COLO829 (cell line): ENCODE data around the gene AP1M2.
A peak's percentile ranks its signal among the peaks of the same experiment; 100 is the strongest.
"Not testable (repeated sequence)": the region's sequence is repeated elsewhere in the genome, so short reads cannot be mapped to it uniquely, and the experiment has no call there.

Experiments
- DNase-seq: peaks from one replicate; pipeline ENCODE4 v3.0.0; 2012; ENCODE audit warnings: low spot score

AP1M2 gene

DNA sequence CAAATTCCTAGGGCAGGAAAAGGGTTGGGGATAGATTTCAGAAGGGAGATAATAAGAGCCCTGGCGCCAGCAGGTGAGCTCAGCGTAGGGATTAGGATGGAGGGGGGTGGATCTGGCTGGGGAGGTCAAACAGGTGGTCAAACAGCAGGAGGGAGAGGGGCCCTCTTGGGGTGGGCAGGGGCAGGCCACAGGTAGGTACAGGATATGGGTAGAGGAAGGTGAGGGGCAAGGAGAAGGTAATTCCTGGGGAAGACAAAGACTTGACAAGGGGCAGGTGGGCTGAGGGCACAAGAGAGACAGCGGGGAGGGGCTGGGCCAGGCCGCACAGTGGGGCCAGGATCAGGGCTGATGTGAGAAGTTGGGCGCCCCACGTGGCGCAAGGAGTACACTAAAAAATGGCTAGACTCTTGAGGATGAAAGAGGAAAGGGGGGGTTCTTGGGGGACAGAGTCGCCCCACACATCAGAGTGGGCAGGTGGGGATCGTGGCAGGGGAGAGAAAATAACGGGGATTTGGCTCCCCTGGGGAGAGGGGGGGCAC lies 22.0 kb downstream of the AP1M2 start:
- no peak for DNase-seq

DNA sequence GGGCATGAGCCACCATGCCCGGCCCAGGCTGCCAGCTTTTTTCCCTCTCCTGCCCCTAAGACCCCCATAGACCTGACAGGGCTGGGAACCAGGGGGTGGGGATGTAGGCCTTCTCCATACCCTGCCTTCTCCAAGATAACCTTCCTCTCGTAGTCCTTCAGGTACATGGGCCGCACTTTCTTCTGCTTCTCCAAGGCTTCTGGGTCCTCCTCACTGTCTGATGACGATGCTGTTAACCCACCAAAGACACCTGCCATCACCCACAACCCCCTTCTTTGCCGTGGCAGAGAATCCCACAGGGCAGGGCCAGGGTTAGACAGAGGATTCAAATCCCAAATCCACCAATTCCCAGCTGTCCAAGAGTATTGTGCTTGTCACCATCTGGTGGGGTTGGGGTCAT lies 24.5 kb downstream of the AP1M2 start:
- DNase-seq = no peak

DNA sequence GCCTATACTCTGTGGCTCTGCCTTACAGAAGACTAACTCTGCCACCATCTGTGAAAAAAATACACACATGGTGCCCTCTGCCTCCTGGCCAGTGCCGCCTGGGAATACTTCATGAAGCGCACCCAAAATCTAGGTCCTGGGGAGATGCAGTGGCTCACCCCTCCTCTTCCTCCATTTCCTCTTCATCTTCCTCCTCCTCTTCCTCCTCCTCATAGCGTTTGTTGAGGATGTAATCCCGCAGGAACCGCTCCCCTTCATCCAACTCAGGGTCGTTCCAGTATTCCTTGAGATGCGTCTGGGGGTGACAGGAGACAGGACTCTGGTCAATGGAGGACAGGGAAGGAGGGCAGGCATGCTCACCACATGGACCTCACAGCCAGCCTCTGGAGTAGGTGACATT lies 27.0 kb downstream of the AP1M2 start:
- DNase-seq = no peak

DNA sequence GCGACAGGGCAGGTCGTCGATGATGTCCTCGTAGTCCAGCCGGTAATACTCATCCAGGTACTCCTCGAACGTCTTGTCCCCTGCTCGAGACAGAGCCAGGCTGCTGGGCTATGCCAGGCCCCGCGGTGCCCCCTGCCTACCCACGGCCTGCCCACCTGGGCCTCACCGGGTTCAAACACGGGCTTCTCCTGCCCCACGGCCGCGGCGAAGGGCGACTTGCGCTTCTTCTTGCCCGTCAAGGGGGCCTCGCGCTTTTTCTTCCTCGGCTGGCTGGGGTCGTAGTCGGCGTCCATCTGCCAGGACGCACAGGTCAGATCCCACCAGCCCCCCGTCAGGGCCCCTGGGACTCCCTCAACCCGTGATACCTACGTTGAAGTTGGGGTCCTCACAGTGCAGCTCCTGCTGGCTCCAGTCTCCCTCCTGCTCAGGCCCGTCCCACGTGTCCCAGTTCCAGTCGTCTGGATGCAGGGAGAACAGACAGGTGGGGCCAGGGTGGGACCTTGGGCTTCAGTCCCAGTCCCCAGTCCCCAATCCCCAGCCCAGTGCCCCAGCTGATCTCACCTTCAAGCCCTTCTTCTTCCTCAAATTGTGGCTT lies 29.4 kb downstream of the AP1M2 start:
- no peak for DNase-seq

DNA sequence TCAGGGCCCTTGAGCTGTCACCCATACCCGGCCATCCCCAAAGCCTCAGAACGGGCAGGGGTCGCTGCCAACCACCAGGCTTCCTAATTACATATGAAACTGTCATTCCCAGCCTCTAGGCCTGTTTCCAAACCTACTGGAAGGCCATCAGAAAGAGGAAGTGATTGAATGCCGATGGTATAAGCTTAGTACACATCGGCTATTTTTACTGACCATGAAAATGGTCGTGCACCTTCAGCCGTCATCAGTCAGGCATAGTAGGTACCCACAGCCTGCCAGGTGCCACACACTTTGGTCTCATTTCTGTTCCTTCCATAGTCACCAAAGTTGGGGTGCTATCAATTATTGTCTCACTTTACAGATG lies 31.5 kb downstream of the AP1M2 start:
- no peak for DNase-seq

DNA sequence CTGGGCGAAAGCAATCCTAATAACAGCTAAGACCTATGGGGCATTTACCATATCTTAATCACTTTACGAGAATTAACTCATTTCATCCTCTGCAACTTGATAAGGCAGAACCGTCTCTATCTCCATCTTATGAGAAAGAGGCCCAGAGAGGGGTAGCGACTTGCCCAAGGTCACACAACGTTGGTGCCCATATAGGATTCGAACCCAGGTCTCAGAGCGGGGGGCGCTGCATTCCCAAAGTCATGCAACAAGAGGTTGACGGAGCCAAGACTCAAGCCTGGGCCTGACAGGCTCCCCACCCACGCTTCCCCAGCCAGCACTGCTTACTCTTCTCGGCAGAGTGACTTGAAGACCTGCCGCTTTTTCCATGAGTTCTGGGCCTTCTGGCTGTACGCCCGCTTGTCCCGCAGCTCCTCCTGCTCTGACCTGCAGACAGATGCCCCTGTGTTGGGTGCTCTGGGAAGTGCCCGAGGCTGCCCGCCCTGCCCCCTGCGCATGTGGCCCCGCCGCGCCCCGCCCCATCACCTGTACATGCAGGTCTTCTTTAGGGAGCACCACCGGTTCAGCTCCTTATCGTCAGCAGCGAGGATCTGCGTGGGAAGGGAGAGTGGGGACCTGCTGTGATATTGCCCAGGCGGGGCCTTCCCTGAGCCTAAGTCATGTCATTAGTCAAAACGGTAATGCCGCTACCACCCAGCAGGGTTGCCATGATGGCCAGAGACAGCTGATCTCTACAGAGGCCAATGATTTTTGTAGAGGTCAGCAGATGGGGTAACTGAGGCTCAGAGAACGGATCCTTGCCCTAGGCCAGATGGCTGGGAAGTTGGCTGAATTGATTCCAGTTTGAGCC lies 32.1 kb downstream of the AP1M2 start:
- no peak for DNase-seq

DNA sequence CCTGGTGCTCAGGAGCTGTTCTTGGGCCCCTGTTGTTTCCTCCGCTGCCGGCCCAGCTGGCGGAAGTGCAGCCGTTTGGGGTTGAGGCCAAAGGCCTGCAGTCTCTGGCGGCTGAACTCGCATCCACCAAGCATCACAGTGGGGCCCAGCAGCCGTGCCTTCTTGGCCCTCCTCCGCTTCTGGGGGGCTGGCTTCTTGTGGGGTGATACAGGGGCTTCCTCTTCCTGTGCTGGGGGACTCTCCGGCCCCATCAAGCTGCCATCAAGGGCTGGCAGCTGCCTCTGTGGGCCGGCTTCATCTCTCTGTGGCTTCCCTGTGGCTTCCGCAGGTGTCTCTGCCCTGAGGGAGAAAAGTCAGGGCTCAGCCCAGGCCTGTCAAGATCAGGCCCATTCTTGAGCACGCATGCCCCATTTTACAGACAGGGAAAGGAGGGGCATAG lies 33.1 kb downstream of the AP1M2 start:
- DNase-seq = no peak

DNA sequence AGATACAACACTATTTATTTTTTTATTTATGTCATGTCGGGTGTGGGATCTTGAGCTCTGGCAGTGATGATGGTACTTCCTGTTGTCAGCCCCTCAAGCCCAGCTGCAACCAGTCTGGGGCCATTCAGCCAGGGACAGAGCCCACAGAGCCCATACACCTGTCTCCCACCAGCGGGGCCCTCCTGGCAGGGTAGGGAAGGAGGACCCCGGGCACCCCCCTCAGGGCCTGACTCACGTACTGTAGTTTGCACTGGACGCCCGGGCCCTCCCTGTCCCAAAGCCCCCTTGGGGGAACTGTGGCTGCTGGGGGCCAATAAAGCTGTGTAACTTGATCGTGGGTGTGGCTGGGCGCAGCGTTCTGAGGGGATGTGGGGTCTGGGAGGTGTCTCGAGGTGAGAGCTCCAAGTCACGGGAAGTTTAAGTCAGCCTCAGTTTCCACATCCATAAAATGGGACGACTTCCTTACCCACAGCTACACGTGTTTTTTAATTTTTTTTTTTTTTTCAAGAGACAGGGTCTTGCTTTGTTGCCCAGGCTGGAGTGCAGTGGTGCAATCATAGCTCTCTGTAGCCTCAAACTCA lies 33.9 kb downstream of the AP1M2 start:
- no peak for DNase-seq

DNA sequence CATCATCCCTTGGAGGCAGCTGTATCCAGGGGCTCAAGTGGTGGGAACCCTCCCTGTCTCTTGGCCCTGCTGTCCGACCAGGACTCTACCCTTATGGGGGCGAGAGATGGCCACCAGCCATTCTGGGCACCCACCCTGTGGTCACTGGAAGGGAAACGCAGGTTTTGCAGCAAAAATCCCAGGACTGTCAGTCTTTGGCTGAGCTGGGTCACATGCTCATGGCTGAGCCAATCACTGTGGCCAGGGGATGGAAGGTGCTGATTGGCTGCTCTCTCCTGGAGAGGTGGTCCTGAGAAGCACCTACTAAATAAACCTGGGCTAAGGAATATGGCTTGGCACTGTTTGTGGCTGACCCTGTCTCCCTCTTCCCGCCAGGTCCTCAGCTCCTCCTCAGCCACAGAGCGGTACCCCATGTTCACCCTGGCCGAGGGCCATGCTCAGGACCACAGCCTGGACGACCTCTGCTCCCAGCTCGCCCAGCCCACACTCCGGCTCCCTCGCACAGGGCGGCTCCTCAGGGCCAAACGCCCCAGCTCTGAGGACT lies 34.5 kb downstream of the AP1M2 start:
- DNase-seq = no peak

DNA sequence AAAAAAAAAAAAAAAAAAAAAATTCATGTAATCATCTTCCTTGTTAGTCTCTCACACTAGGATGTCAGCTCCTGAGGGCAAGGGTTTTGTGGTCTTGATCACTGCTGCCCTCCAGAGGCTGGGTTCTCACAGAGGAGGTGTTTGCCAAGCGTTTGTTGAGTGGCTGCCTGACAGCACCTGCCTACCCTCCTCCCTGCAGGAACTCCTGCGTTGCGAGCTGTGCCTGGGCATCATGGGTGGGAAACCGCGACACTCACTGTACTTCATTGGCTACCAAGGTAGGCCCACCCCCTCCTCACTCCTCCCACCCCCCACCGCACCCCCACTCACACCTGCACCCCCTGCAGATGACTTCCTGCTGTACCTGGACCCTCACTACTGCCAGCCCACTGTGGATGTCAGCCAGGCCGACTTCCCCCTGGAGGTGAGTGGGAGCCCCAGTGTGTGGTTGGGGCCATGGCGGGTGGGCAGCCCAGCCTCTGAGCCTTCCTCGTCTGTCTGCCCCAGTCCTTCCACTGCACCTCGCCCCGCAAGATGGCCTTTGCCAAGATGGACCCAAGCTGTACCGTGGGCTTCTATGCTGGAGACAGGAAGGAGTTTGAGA lies 35.3 kb downstream of the AP1M2 start:
- no peak for DNase-seq

DNA sequence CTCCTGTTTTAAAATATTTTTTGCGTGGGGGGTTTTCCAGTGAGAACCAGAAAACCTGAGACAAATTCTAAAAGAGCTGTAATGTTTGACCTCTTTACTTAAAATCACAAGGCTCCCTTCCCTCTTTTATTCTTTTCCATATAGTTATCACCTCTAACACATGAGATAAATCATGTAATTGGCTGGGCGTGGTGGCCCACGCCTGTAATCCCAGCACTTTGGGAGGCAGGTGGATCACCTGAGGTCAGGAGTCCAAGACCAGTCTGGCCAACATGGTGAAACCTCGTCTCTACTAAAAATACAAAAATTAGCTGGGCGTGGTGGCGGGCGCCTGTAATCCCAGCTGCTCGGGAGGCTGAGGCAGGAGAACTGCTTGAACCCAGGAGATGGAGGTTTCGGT lies 36.1 kb downstream of the AP1M2 start:
- not testable (repeated sequence) for DNase-seq

DNA sequence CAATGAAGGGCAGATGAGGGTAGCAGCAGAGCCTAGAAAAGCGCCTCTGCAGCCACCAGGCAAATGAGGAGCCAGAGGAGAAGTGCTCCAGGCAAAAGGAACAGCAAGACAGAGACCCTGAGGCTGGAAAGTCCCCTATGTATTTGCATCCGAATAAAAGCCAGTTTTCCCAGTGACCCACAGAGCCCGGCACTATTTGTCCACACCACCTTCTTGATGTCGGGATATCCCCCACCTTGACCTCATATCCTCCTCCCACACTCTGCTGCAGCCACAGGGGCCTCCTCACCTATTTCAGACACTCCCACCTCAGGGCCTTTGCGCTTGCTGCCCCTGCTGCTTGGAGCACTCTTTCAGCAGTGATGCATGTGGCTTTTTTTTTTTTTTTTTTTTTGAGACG lies 36.8 kb downstream of the AP1M2 start:
- DNase-seq = no peak

DNA sequence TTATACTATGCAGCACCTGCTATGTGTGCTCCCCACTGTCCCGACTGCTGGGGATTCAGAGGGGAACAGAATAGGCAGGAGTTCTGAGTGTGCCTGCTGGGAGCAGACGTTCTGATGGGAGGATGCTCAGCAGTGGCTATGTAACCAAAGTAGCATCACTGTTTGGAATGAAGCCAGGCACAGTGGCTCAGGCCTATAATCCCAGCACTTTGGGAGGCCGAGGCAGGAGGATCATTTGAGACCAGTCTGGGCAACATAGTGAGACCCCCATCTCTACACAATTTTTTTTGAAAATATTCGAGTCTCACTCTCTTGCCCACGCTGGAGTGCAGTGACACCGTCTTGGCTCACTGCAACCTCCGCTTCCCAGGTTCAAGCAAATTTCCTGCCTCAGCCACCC lies 37.4 kb downstream of the AP1M2 start:
- no peak for DNase-seq

DNA sequence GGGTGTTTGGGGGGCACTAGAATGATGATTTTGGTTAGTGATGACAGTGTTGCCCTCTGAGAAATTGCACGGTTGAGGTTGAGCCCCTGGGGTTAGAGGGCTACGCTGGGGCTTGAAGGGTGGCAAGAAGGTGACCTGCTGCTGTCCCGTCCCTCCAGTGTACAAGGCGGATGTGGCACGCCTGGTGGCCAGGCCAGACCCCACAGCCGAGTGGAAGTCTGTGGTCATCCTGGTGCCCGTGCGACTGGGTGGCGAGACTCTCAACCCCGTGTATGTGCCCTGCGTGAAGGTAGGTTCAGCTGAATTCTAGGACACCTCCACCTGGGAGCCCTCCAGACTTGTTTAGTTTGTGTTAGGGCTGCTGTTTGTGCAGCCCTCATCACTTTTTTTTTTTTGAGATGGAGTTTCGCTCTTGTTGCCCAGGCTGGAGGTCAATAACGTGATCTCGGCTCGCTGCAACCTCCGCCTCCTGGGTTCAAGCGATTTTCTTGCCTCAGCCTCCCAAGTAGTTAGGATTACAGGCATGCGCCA lies 38.3 kb downstream of the AP1M2 start:
- no peak for DNase-seq

DNA sequence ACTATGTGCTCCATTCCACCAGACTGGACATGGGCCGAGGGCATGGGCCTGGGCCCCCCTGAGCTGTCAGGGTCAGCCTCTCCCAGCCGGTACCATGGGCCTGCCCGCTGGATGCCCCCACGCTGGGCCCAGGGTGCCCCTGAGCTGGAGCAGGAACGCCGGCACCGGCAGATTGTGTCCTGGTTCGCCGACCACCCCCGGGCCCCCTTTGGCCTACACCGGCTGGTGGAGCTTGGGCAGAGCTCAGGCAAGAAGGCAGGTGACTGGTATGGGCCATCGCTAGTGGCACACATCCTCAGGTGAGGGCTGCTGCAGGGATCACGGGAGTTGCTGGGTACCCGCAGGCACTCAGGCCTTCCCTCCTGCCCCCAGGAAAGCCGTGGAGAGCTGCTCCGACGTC lies 40.3 kb downstream of the AP1M2 start:
- no peak for DNase-seq

DNA sequence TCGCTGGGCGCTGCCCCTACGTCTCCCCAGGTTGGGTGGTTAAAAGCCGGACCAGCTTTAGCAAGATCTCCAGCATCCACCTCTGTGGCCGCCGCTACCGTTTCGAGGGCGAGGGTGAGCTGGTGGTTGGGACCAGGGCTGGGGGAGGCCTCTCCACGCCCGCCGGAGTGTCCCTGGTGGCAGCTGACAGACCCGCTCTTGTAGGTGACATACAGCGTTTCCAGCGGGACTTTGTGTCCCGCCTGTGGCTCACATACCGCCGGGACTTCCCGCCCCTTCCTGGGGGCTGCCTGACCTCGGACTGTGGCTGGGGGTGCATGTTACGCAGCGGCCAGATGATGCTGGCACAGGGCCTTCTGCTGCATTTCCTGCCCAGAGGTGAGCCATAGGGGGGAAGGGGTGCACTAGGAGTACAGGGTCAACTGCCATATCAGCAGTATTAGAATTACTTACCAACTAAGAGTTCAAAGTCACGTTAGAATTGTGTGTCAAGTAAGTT lies 42.3 kb downstream of the AP1M2 start:
- no peak for DNase-seq

DNA sequence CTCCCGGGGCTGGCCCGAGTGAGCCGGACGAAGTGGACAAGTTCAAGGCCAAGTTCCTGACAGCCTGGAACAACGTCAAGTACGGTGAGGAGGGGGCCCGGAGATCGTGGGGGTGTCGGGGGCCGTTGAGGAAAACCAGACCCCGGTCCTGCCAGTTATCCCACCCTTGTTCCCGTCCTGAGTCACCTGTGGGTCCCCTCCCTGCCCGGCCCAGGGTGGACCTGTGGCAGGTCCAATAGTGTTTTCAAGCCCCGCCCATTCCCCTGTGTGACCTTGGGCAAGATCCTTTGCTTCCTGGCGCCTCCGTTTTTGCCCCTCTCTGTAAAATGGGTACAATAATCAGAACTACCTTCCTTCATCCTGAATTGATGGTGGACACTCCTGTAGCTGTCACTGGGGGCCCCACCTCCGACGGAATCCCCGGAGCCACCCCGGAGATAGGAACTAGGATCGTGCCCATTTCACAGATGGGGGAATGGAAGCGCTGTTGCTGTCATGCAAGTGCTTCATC lies 42.8 kb downstream of the AP1M2 start:
- DNase-seq = peak; percentile 35

DNA sequence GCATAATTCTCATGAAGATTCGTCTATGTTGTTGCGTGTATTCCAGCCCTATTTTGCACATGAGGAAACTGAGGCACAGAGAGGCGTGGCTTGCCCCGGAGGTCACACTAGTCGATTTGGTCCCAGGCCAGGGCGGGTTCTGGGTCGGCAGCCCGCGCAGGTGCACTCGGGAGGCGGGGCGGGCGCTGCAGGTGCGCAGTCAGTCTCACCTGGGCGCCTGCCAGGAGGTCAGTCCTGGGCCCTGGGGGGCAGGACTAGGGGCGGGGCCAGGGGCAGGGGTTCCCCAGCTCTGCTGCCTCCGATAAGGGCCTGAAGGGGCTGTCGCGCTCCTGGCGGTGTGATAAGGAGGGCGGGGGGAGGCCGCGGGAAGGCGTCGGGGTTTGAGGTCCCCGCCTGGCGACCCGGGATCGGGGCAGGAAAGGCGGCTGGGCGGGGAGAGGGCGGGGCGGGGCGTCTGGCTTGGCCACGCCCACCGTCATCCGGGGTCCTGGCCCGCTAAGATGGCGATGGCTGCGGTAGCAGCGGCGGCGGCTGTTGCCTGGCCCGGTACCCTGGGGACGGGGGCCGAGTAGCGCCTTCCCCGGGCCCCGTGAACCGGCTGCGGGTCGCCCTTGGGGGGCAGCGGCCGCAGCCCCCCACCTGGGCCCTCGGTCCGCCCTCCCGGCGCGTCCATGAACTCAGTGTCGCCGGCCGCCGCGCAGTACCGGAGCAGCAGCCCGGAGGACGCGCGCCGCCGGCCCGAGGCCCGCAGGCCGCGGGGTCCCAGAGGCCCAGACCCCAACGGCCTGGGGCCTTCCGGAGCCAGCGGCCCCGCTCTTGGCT lies 43.5 kb downstream of the AP1M2 start, which contains the start of gene ATG4D:
ATG4D (plus strand) TSS at position 485 of the 822 bp plus-strand sequence; CDS start at position 672, 187 bp downstream.
- peak; percentile 95 for DNase-seq

DNA sequence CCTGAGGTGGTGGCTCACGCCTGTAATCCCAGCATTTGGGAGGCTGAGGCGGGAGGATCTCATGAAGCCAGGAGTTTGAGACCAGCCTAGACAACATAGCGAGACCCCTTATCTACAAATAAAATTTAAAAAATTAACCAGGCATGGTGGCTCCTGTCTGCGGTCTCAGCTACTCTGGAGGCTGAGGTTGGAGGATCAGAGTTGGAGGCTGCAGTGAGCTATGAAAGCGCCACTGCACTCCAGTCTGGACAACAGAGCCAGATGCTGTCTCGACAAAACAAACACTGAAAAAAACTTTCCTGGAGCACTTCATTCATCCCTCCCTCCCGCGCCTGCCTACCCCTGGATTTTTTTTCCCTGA lies 44.1 kb downstream of the AP1M2 start:
- DNase-seq = no peak

DNA sequence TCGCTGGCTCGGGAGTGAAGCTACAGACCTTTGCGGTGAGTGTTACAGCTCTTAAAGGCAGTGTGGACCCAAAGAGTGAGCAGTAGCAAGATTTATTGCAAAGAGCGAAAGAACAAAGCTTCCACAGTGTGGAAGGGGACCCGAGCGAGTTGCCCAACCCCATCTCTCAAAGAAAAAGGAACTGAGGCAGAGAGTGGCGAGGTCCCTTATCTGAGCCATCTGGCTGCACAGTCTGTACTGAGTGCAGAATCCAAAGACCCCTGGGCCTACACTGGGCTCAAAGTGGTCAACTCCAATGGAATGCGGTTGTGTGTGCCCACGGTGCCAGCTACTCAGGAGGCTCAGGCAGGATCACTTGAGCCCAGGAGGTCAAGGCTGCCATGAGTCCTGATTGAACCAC lies 48.1 kb downstream of the AP1M2 start:
- DNase-seq = not testable (repeated sequence)
